GM23248 (cell line): ENCODE data around the gene GATAD2B.

Experiments
- EZH2 ChIP-seq: fragments of 200-600 bp; sonication (generic); IDR thresholded peaks from 2 replicates; pipeline ENCODE4 v1.6.1; 2018; ENCODE audit warnings: antibody characterized with exemption, mild to moderate bottlenecking; ENCODE audit not compliant: insufficient read depth, poor library complexity, severe bottlenecking
- EZH2phosphoT487 ChIP-seq: fragments of 200-600 bp; sonication (generic); IDR thresholded peaks from 2 replicates; pipeline ENCODE4 v1.6.1; 2018; ENCODE audit warnings: antibody characterized with exemption, moderate library complexity, mild to moderate bottlenecking, low read depth; ENCODE audit not compliant: insufficient read depth

DNA sequence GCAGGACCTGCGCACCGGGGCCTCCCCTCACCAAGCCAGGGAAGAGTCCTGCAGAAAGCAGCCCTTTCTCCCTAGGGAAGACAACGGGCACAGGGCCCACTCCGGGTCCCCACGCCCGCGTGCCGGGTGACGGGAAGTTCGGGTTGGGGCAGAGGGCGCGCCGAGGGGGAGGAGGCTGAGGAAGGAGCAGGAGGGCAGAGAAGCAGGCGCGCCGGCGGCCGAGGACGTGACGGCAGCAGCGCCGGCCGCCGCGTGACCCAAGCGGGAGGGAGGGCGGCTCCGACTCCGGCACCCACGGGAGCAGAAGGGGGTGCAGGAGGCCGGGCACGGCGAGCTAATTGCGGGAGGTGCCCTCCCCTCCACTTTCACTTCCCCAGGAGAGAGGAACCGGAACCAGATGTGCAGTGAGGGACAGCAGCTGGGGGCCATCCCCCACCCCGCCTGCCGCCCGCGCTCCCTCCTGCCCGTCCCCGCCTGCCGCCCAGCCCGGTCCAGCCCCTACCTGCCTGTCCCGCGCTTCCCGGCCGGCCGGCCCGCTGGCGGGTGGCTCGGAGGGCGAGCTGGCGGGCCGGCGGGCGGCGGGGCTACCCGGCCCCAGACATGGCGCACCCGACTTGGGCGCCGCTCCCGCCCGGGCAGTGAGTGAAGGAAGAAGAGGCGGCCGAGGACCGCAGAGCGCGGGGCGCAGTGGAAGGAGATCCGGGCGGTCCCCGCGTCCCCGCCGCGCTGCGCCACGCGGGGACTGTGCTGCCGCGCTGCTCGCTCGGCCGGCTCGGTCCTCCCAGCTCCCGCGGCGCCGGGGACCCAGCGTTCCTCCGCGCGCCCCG lies 23.2 kb upstream of the GATAD2B start:
- TF ChIP-seq EZH2phosphoT487 (no peak), EZH2 (no peak)
